ENCODE results near the gene KLHL26. TPM values are rescaled to one million over a fixed set of nuclear protein-coding genes. Genes with fewer than 3 reads are reported as not detected.
A peak's percentile ranks its signal among the peaks of the same experiment; 100 is the strongest.

Gene KLHL26
- total and polyA plus RNA-seq, 2 experiments from 2014 or later: 8.2 to 8.6 TPM

DNA sequence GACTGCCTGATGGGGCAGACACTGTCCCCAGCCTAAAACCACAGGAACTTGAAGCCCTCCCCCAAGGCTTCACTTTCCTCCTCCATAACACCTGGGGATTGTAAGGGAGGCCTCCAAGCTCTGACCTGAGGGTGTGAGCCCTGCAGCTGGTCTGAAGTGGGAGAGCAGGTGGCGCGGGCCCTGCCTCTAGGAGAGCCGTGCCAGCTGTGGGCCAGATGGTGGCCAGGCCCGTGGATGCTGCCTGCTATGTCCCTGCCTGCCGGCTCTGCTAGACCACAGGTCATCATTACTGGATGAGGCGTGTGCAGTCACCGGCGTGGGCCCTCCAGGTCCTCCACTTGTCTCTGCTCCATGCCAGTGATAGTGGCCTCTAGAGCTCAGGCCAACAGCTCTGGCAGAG lies 3.5 kb upstream of the KLHL26 start:
- no peak for DNase-seq (ENCODE audit: low read depth in 1 of 2, low spot score in 1 of 2)
- TF ChIP-seq, protein P1, sequence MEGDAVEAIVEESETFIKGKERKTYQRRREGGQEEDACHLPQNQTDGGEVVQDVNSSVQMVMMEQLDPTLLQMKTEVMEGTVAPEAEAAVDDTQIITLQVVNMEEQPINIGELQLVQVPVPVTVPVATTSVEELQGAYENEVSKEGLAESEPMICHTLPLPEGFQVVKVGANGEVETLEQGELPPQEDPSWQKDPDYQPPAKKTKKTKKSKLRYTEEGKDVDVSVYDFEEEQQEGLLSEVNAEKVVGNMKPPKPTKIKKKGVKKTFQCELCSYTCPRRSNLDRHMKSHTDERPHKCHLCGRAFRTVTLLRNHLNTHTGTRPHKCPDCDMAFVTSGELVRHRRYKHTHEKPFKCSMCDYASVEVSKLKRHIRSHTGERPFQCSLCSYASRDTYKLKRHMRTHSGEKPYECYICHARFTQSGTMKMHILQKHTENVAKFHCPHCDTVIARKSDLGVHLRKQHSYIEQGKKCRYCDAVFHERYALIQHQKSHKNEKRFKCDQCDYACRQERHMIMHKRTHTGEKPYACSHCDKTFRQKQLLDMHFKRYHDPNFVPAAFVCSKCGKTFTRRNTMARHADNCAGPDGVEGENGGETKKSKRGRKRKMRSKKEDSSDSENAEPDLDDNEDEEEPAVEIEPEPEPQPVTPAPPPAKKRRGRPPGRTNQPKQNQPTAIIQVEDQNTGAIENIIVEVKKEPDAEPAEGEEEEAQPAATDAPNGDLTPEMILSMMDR (IDR thresholded peaks at IDR 0.05; ENCODE audit: low read depth, low read length): no peak
- H3K4me1 ChIP-seq (ENCODE audit: low read depth): no peaks in the 10 kb centered on the region
- H3K27me3 ChIP-seq: peaks cover 5% of the 10 kb centered on the region
- H3K27ac ChIP-seq: no peak overlapping the region
- no peaks in the 10 kb centered on the region for H3K9me3 ChIP-seq (ENCODE audit: low read depth)
- H3K36me3 ChIP-seq: no peaks in the 10 kb centered on the region
- no peak overlapping the region for H3K4me3 ChIP-seq

DNA sequence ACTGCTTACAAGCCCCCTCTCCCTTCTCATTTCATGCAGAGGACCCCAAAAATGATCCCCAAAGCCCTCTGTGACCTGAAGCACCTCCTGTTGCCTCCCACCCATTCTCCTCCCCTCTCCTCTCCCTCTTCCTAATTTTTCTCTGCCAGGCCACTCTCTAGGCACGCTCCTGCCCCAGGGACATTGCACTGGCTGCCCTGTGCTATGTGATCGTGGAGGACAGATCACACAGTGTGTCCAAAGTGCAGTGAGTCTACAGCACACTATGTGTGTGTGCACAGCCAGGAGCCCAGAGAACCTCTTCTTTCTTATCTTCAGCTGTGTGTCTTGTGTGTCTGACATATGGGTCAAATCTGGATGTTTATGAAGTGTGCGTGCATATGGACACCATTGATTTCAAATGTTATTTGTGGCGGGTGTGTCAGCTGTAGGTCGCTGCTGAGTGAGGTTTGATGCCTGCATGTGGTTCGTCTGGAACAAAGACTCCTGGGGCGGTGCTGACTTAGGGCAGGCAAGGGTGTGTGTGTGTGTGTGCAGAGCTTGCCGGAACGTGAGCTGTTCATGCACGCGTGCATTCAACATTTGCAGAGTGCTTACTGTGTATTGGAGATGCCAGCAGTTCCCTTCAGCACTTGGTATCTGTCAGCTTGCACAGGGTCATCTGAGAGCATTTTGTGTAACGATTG lies 2.1 kb upstream of the KLHL26 start:
- Histone ChIP-seq H3K9me3 (ENCODE audit: low read depth) (no peaks in the 10 kb centered on the region), H3K27me3 (peaks cover 5% of the 10 kb centered on the region), H3K36me3 (no peaks in the 10 kb centered on the region), H3K4me3 (no peak overlapping the region), H3K27ac (no peak overlapping the region), H3K4me1 (ENCODE audit: low read depth) (no peaks in the 10 kb centered on the region)
- no peak for DNase-seq (ENCODE audit: low read depth in 1 of 2, low spot score in 1 of 2)
- TF ChIP-seq, protein P1 (IDR thresholded peaks at IDR 0.05; ENCODE audit: low read depth, low read length): no peak

DNA sequence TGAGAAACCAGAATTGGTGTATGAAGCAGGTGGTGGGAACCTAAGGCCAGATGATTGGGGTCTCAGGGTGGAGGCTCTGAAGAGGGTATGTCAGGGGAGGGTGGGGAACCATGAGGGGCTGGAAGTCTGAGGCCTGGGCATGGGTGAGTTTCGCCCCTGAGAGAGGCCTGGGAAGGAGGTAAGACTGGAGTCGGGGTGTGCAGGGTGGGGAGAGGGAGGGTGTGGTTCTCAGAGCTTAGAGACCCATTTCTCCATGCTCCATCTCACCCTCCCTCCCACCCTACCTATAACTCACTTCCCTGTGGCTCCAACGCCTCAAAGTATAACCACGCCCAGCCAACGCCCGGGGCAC lies 1.0 kb upstream of the KLHL26 start:
- no peaks in the 10 kb centered on the region for H3K4me1 ChIP-seq (ENCODE audit: low read depth)
- H3K36me3 ChIP-seq: no peaks in the 10 kb centered on the region
- no peak for DNase-seq (ENCODE audit: low read depth in 1 of 2, low spot score in 1 of 2)
- TF ChIP-seq, protein P1 (IDR thresholded peaks at IDR 0.05; ENCODE audit: low read depth, low read length): no peak
- H3K27ac ChIP-seq: no peak overlapping the region
- peaks cover 5% of the 10 kb centered on the region for H3K27me3 ChIP-seq
- H3K9me3 ChIP-seq (ENCODE audit: low read depth): no peaks in the 10 kb centered on the region
- peak overlapping the region; percentile 53 for H3K4me3 ChIP-seq

DNA sequence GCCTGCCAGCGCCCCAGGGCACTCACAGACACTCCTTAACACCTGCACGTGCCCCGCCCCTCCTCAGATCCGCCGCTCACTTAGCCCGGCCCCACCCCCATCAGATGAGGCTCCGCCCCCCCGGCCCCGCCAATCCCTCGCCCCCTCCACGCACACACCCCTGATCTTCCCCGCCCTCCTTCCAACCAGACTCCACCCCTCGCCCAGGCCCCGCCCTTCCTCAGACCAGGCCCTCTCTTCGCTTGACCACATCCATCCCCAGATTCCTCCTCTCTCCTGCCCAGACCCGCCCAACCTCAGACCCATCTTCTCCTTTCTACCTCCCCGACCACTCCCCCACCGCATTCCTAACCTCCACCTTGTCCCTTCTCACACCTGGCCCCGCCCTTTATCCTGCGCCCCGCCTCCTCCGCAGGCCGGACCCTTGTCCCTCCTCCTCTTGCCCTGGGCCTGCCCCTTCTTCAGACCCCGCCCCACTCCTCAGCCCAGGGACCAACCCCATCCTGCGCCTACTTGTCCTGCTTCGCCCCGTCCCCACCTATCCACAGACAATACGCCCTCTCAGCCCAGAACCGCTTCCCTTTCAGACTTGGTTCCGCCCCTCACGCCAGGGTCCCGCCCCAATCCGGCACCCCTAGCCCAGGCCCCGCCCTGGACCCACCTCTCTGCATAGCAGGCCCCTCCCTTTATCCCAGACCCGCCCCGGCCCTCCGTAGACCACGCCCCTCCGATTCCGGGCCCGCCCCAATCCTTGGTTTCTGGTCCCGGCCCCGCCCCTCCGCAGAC lies 452 bp upstream of the KLHL26 start:
- Histone ChIP-seq H3K27ac (no peak overlapping the region), H3K4me1 (ENCODE audit: low read depth) (no peaks in the 10 kb centered on the region)

DNA sequence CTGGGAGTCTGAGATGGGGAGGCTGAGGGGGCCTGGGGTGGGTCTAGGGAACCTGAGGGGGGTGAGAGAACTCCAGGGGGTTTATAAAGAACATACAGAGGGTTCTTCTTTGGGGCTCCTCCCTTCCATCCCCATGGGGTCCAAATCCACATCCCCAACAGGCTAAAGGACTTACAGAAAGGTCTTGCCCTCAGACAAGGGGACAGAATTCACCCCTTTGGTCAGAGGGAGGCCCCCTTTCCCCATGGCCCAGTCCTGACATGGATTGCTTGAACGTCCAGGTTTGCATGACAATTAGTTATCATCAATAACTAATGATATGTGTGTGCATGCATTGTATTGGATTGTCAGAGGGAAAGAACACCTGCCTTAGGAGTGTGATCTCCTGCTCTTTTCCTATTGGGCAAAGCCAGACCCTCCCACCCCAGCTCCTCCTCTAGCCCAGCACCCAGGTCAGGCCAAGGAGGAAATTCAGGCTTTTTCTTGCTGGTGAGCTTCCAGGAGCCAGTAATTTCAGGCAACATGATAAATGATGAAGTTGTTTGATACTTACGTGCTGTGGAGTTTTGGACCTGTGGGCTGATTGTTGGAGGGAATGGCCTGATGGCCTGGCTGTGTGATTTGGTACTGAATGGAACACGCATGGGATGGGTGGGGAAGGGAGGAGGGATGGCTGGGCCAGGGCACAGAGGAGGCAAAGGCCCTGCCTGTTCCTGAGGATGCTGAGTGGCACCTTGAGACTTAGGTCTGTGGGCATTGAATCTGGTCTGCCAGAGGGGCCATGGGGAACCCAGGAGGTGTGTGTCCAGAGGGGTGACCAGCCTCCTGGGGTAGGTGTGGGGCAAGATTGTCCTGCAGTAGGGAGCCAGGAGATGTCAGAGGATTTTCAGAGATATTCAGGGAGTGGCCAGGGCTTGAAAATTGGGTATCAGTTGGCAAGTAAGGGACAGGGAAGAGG lies 1.1 kb downstream of the KLHL26 start:
- no peaks in the 10 kb centered on the region for H3K36me3 ChIP-seq
- H3K27me3 ChIP-seq: peaks cover 5% of the 10 kb centered on the region
- peak overlapping the region; percentile 53 for H3K4me3 ChIP-seq
- no peaks in the 10 kb centered on the region for H3K4me1 ChIP-seq (ENCODE audit: low read depth)
- no peak for DNase-seq (ENCODE audit: low read depth in 1 of 2, low spot score in 1 of 2)
- no peaks in the 10 kb centered on the region for H3K9me3 ChIP-seq (ENCODE audit: low read depth)
- TF ChIP-seq, protein P1 (IDR thresholded peaks at IDR 0.05; ENCODE audit: low read depth, low read length): no peak
- H3K27ac ChIP-seq: no peak overlapping the region

More for the DNA sequence above, 452 bp upstream of the KLHL26 start:
- Histone ChIP-seq H3K27me3 (peaks cover 5% of the 10 kb centered on the region), H3K36me3 (no peaks in the 10 kb centered on the region), H3K9me3 (ENCODE audit: low read depth) (no peaks in the 10 kb centered on the region), H3K4me3 (peak overlapping the region; percentile 53)
- DNase-seq (ENCODE audit: low read depth in 1 of 2, low spot score in 1 of 2): peak; percentile 97 to 98
- TF ChIP-seq, protein P1 (IDR thresholded peaks at IDR 0.05; ENCODE audit: low read depth, low read length): no peak

Measured in cardiac muscle cell (in vitro differentiated cells and primary cell).